GM12878 (cell line): ENCODE data around the gene BMP7. TPM values are rescaled to one million over a fixed set of nuclear protein-coding genes. Genes with fewer than 3 reads are reported as not detected.
A peak's percentile ranks its signal among the peaks of the same experiment; 100 is the strongest.

Experiments
- ATAC-seq: fragments of 200-7000 bp; cut with Tn5 transposase; 3 replicates; pipeline ENCODE4 v1.9.1; 2020; ENCODE audit warnings: mild to moderate bottlenecking, moderate library complexity
- BruUV-seq: library from RNA; stranded (reverse); fragments of 400-500 nt; replicated peaks from 2 replicates; lab custom pipeline; 2021; lab: Mats Ljungman, UMichigan
- CTCF ChIA-PET: fragments of 300-600 bp; sonication (Branson Sonifier 250); formaldehyde crosslinking; extraction: SDS; loops from one replicate; lab custom pipeline; 2021; ENCODE audit warnings: inconsistent platforms; lab: Yijun Ruan, JAX
- POLR2A ChIA-PET: fragments of 350-600 bp; formaldehyde crosslinking; extraction: SDS; loops from one replicate; lab custom pipeline; 2021; ENCODE audit warnings: inconsistent platforms; lab: Charles Lee
- RAD21 ChIA-PET: fragments of 300-600 bp; sonication (Branson Sonifier 250); formaldehyde crosslinking; loops from one replicate; lab custom pipeline; 2023; ENCODE audit warnings: antibody characterized with exemption; ENCODE audit not compliant: unreplicated experiment; lab: Charles Lee
- SMC1A ChIA-PET: fragments of 300-600 bp; sonication (Branson Sonifier 250); formaldehyde crosslinking; loops from one replicate; lab custom pipeline; 2023; ENCODE audit not compliant: unreplicated experiment, uncharacterized antibody; lab: Charles Lee
- DNase-seq: peaks from one replicate; pipeline ENCODE4 v3.0.0-alpha.2; 2011; ENCODE audit warnings: low read depth, low spot score
- FAIRE-seq: peaks from 3 replicates; lab custom pipeline; 2011; peaks lifted over from hg19 to GRCh38; lab: Jason Lieb, UNC
- H2AFZ ChIP-seq: 2 replicates; pipeline ENCODE4 v1.6.0; 2011; ENCODE audit warnings: low read depth, low read length, control low read depth; ENCODE audit not compliant: control insufficient read depth
- H3K27ac ChIP-seq: 2 replicates; pipeline ENCODE4 v1.5.1; 2011; ENCODE audit warnings: control low read depth; ENCODE audit not compliant: control insufficient read depth, insufficient read depth
- H3K27me3 ChIP-seq, 2 experiments: replicated peaks in 1 of 2; 2 replicates each; pipeline versions ENCODE4 v1.6.0 to v1.6.1; 2011; ENCODE audit warnings: low read length in 1 of 2; ENCODE audit not compliant: control insufficient read depth in 2 of 2, insufficient read depth in 2 of 2
- H3K36me3 ChIP-seq, 2 experiments: 2 replicates each; pipeline ENCODE4 v1.5.1; 2011; ENCODE audit warnings: low read length in 1 of 2; ENCODE audit not compliant: control insufficient read depth in 2 of 2, insufficient read depth in 2 of 2
- H3K4me1 ChIP-seq: 2 replicates; pipeline ENCODE4 v1.6.1; 2011; ENCODE audit warnings: mild to moderate bottlenecking, low read length, moderate library complexity, mixed read lengths; ENCODE audit not compliant: control insufficient read depth, insufficient read depth
- H3K4me2 ChIP-seq: 2 replicates; pipeline ENCODE4 v1.6.0; 2011; ENCODE audit warnings: control low read depth; ENCODE audit not compliant: control insufficient read depth, insufficient read depth
- H3K4me3 ChIP-seq: fragments of 200-600 bp; sonication (generic); 2 replicates; pipeline ENCODE4 v1.5.1; 2016
- H3K79me2 ChIP-seq: 2 replicates; pipeline ENCODE4 v1.6.0; 2011; ENCODE audit warnings: low read length; ENCODE audit not compliant: control insufficient read depth, insufficient read depth
- H3K9ac ChIP-seq: 2 replicates; pipeline ENCODE4 v1.8.0; 2011; ENCODE audit warnings: low read length, control low read depth, mixed read lengths; ENCODE audit not compliant: control insufficient read depth, insufficient read depth
- H3K9me3 ChIP-seq: replicated peaks from 3 replicates; pipeline ENCODE4 v1.5.1; 2011; ENCODE audit warnings: mild to moderate bottlenecking, low read length; ENCODE audit not compliant: control insufficient read depth, insufficient read depth
- H4K20me1 ChIP-seq: 2 replicates; pipeline ENCODE4 v1.6.0; 2011; ENCODE audit not compliant: control insufficient read depth, insufficient read depth
- CEBPZ ChIP-seq: fragments of 150-350 bp; IDR thresholded peaks from 2 replicates; pipeline ENCODE4 v1.6.1; 2016; ENCODE audit warnings: low read depth, low read length
- MXI1 ChIP-seq: fragments of 150-350 bp; IDR thresholded peaks from 2 replicates; pipeline ENCODE4 v1.6.1; 2011; ENCODE audit warnings: low read depth, mild to moderate bottlenecking, inconsistent platforms, low read length, improper control_type of control experiment
- NFXL1 ChIP-seq: fragments of 450-650 bp; IDR thresholded peaks from 2 replicates; pipeline ENCODE4 v1.6.1; 2017; ENCODE audit warnings: antibody characterized with exemption, mild to moderate bottlenecking, borderline replicate concordance
- WGBS: methylation state at CpG from one replicate; pipeline ENCODE4 v1.1.6; 2016; ENCODE audit warnings: low lambda C conversion rate; ENCODE audit not compliant: insufficient replicate concordance, insufficient coverage; ENCODE audit errors: missing lambda C conversion rate; 5-methylcytosine and 5-hydroxymethylcytosine counted together
- in situ Hi-C: fragments of 300-500 bp; cut with MboI; formaldehyde crosslinking; loops from 9 replicates; pipeline ENCODE4 v1.14.3; 2018; ENCODE audit warnings: mixed read lengths
- intact Hi-C: fragments of 100-400 bp; cut with micrococcal nuclease; formaldehyde crosslinking; loops from one replicate; pipeline ENCODE4 v1.14.2; 2022; ENCODE audit not compliant: unreplicated experiment
- polyA plus RNA-seq, 11 experiments: library from polyadenylated mRNA; depleted of rRNA in 4 of 11; unstranded in 6 of 11; stranded (reverse) in 5 of 11; fragments of >200 nt; fragmentation: Nextera tagmentation in 4 of 11; fragmentation: Illumina TruSeq in 1 of 11; extraction: Ambion mirVana in 4 of 11; extraction: Trizol in 1 of 11; gene quantifications; 1 replicate in 1 of 11; 2 replicates in 10 of 11; pipeline versions ENCODE4 v1.2.1 to v1.2.3, GENCODE V29; 2011 to 2016; ENCODE audit warnings: inconsistent platforms in 2 of 11, missing spikeins in 2 of 11, low read depth in 1 of 11
- total RNA-seq, 4 experiments: library from RNA; depleted of rRNA in 3 of 4; stranded (reverse); fragments of >200 nt in 3 of 4; fragmentation: Illumina TruSeq in 1 of 4; extraction: Trizol in 1 of 4; gene quantifications; 2 replicates each; pipeline versions ENCODE4 v1.2.1 to v1.2.3, GENCODE V29; 2013 to 2021
- TF ChIP-seq, protein P1 (sequence below): fragments of 450-650 bp; formaldehyde crosslinking; IDR thresholded peaks from 2 replicates; pipeline ENCODE4 v1.5.0; 2022; ENCODE audit warnings: mild to moderate bottlenecking, missing genetic modification characterization

BMP7 gene
- total and polyA plus RNA-seq, 10 of the 15 experiments (the other 5 are each of a cell fraction or from before 2014, with no cell fraction given), result 0.18 to 0.51 (median 0.28) TPM; not detected in 7

DNA sequence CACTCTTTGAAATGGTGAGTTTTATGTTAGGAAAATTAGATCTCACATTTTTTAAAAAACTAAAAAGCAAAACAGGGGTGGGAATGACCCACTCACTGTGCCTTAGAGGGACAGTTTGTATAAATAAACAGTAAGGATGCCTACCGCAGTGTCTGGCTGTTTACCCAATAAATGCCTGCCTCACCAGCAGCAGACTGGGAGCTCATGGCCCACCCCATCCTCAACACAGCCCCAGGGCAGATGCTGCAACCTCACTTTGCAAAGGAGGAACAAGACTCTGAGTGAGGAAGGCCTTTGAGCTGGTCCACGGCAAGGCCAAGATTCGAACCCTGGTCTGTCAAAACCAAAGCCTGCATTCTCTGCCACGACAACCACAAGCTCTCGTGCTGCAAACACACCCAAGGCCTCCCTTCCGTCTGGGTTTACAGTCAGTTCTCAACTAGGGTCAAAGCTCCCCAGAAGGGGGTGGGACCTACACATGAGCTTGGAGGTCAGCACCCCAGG lies 77.8 kb downstream of the BMP7 start:
- no peaks in the 10 kb centered on the region; the same call in 1 of the 2 replicates for H4K20me1 ChIP-seq
- H3K27ac ChIP-seq, result no peak overlapping the region
- H3K36me3 ChIP-seq, result no peaks in the 10 kb centered on the region
- ATAC-seq (no peak), FAIRE-seq (no peak), DNase-seq (no peak)
- no peak overlapping the region for H2AFZ ChIP-seq
- no peaks in the 10 kb centered on the region for H3K79me2 ChIP-seq
- no peak overlapping the region for H3K4me2 ChIP-seq
- RAD21 ChIA-PET, result no interaction called here
- H3K4me3 ChIP-seq, result no peak overlapping the region
- POLR2A ChIA-PET, result no interaction called here
- WGBS, result 18% methylated on average over 6 of the region's 6 CpGs
- intact Hi-C loops (no loop called here), in situ Hi-C loops (no loop called here)
- TF ChIP-seq MXI1, result no peak
- peak; percentile 22; the same call in 1 of the 2 replicates for TF ChIP-seq NFXL1
- CTCF ChIA-PET, result no interaction called here
- no peak overlapping the region for H3K9ac ChIP-seq
- SMC1A ChIA-PET, result no interaction called here
- H3K27me3 ChIP-seq, result no peaks in the 10 kb centered on the region; a peak in 1 of 4 replicates
- H3K4me1 ChIP-seq, result no peaks in the 10 kb centered on the region
- H3K9me3 ChIP-seq, result no peaks in the 10 kb centered on the region
- BruUV-seq, result no TSS peak

GRCh38 chr20:57188056-57188455 lies 78.4 kb downstream of the BMP7 start:
- no peak overlapping the region for H3K27ac ChIP-seq
- no peak overlapping the region for H3K4me3 ChIP-seq
- TF ChIP-seq CEBPZ, result no peak
- TF ChIP-seq, protein P1, sequence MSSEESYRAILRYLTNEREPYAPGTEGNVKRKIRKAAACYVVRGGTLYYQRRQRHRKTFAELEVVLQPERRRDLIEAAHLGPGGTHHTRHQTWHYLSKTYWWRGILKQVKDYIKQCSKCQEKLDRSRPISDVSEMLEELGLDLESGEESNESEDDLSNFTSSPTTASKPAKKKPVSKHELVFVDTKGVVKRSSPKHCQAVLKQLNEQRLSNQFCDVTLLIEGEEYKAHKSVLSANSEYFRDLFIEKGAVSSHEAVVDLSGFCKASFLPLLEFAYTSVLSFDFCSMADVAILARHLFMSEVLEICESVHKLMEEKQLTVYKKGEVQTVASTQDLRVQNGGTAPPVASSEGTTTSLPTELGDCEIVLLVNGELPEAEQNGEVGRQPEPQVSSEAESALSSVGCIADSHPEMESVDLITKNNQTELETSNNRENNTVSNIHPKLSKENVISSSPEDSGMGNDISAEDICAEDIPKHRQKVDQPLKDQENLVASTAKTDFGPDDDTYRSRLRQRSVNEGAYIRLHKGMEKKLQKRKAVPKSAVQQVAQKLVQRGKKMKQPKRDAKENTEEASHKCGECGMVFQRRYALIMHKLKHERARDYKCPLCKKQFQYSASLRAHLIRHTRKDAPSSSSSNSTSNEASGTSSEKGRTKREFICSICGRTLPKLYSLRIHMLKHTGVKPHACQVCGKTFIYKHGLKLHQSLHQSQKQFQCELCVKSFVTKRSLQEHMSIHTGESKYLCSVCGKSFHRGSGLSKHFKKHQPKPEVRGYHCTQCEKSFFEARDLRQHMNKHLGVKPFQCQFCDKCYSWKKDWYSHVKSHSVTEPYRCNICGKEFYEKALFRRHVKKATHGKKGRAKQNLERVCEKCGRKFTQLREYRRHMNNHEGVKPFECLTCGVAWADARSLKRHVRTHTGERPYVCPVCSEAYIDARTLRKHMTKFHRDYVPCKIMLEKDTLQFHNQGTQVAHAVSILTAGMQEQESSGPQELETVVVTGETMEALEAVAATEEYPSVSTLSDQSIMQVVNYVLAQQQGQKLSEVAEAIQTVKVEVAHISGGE (CRISPR knock-in tag), result no peak
- ChIA-PET POLR2A (no interaction called here), CTCF (no interaction called here), SMC1A (no interaction called here), RAD21 (no interaction called here)
- DNase-seq (no peak), FAIRE-seq (no peak), ATAC-seq (no peak)
- no peak overlapping the region for H3K9ac ChIP-seq
- no peak overlapping the region for H2AFZ ChIP-seq
- no peaks in the 10 kb centered on the region for H3K4me1 ChIP-seq
- no peaks in the 10 kb centered on the region; the same call in 1 of the 2 replicates for H4K20me1 ChIP-seq
- intact Hi-C loops, result no loop called here
- H3K79me2 ChIP-seq, result no peaks in the 10 kb centered on the region
- 38% methylated on average over 9 of the region's 9 CpGs for WGBS
- no peaks in the 10 kb centered on the region for H3K9me3 ChIP-seq
- in situ Hi-C loops, result no loop called here
- BruUV-seq, result no TSS peak
- H3K27me3 ChIP-seq, result no peaks in the 10 kb centered on the region; a peak in 1 of 4 replicates
- H3K4me2 ChIP-seq, result no peak overlapping the region
- no peaks in the 10 kb centered on the region for H3K36me3 ChIP-seq
